ENCODE data around the gene ZNF735. TPM values are rescaled to one million over a fixed set of nuclear protein-coding genes. Genes with fewer than 3 reads are reported as not detected.

Gene ZNF735
- total and polyA plus RNA-seq, 7 experiments from 2014 or later = not detected

GRCh38 chr7:64182036-64182790 is 24.8 kb upstream of the ZNF735 start:
- Histone ChIP-seq H3K4me1 (ENCODE audit: control insufficient read depth in 2 of 2, insufficient read depth in 2 of 2, low read length in 2 of 2) (no peaks in the 10 kb centered on the region), H3K27me3 (ENCODE audit: control insufficient read depth in 2 of 2, insufficient read depth in 2 of 2, low read length in 2 of 2) (no peaks in the 10 kb centered on the region), H3K9me3 (ENCODE audit: control insufficient read depth in 2 of 3, low read length in 3 of 3) (peaks cover 0 to 2% (median 0%) of the 10 kb centered on the region in 3 experiments), H3K27ac (ENCODE audit: low read depth, low read length) (no peak overlapping the region), H3K4me3 (ENCODE audit: low read length) (no peak overlapping the region), H3K36me3 (ENCODE audit: control insufficient read depth in 2 of 3, insufficient read depth in 3 of 3, low read length in 3 of 3) (no peaks in the 10 kb centered on the region)
- Mint-ChIP-seq H3K27ac (no peak overlapping the region), H3K27me3 (peaks cover 0 to 17% (median 15%) of the 10 kb centered on the region in 5 donors), H3K4me1 (no peaks in the 10 kb centered on the region), H3K4me3 (no peak overlapping the region), H3K36me3 (peaks cover 0 to 8% (median 0%) of the 10 kb centered on the region in 5 donors), H3K9me3 (peaks cover 2 to 54% (median 11%) of the 10 kb centered on the region in 11 donors)
- DNase-seq = no peak
- ChIA-PET POLR2A (no interaction called here), CTCF (interaction anchor here (1.0 to 1.7 kb wide), 2 partner anchors 436 to 444 kb away, joined by 3 read pairs; no protein-coding TSS in a partner anchor)
- intact Hi-C loops (cut with micrococcal nuclease) = loop anchor here in 1 of 2 donors (10.0 kb wide), 1 partner anchor 443 kb away; no protein-coding TSS in a partner anchor
- no peak for ATAC-seq

- no peak overlapping the region for H3K4me3 ChIP-seq (ENCODE audit: low read length)
- peaks cover 0 to 6% (median 0%) of the 10 kb centered on the region in 3 experiments for H3K9me3 ChIP-seq (ENCODE audit: control insufficient read depth in 2 of 3, low read length in 3 of 3)
- no peaks in the 10 kb centered on the region for H3K27me3 ChIP-seq (ENCODE audit: control insufficient read depth in 2 of 2, insufficient read depth in 2 of 2, low read length in 2 of 2)
- ChIA-PET CTCF (interaction anchor here (1.0 kb wide), 1 partner anchor 443 kb away, joined by 3 read pairs; no protein-coding TSS in a partner anchor), POLR2A (no interaction called here)
- H3K27ac ChIP-seq (ENCODE audit: low read depth, low read length) = no peak overlapping the region
- Mint-ChIP-seq H3K4me3 (no peak overlapping the region), H3K27ac (no peak overlapping the region), H3K36me3 (peaks cover 0 to 8% (median 0%) of the 10 kb centered on the region in 5 donors), H3K4me1 (no peaks in the 10 kb centered on the region), H3K27me3 (peaks cover 0 to 17% (median 14%) of the 10 kb centered on the region in 5 donors), H3K9me3 (peaks cover 2 to 57% (median 11%) of the 10 kb centered on the region in 11 donors)
- peak; percentile 54 for ATAC-seq
- no peaks in the 10 kb centered on the region for H3K4me1 ChIP-seq (ENCODE audit: control insufficient read depth in 2 of 2, insufficient read depth in 2 of 2, low read length in 2 of 2)
- peak in 4 of 9 donors; percentile 4 to 45 (median 27) for DNase-seq
- intact Hi-C loops (cut with micrococcal nuclease) = loop anchor here in 1 of 2 donors (10.0 kb wide), 1 partner anchor 442 kb away; no protein-coding TSS in a partner anchor
- no peaks in the 10 kb centered on the region for H3K36me3 ChIP-seq (ENCODE audit: control insufficient read depth in 2 of 3, insufficient read depth in 3 of 3, low read length in 3 of 3)
Observed at GRCh38 chr7:64183126-64183742, 23.8 kb upstream of the ZNF735 start.

DNA sequence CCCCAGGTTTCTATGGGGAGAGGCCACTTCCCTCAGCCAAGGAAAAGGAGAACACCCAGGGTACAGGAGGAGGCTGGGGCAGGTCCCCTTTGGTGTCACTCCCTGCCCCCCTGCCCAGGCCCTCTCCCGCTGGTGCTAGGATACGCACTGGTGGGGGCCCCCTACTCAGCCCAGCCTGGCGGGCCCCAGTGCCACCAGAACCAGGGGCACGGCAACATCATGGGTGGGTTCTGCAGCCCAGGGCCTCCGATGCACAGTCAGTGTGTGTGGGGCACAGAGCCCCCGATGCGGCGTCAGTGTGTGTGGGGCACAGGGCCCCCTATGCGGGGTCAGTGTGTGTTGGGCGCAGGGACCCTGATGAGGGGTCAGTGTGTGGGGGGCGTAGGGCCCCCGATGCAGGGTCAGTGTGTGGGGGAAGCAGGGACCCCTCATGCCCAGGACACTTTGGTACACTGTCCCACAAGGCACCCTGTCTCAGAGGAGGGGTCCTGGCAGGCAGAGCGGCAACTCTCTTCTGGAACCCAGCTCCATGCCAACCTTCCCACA is 23.1 kb upstream of the ZNF735 start:
- no peak for ATAC-seq
- ChIA-PET CTCF (no interaction called here), POLR2A (no interaction called here)
- intact Hi-C loops (cut with micrococcal nuclease) = loop anchor here in 1 of 2 donors (10.0 kb wide), 1 partner anchor 441 kb away; no protein-coding TSS in a partner anchor
- no peak for DNase-seq
- H3K9me3 ChIP-seq (ENCODE audit: control insufficient read depth in 2 of 3, low read length in 3 of 3) = peaks cover 0 to 6% (median 0%) of the 10 kb centered on the region in 3 experiments
- peaks cover 0 to 8% (median 0%) of the 10 kb centered on the region in 5 donors for H3K36me3 Mint-ChIP-seq
- no peaks in the 10 kb centered on the region for H3K4me1 ChIP-seq (ENCODE audit: control insufficient read depth in 2 of 2, insufficient read depth in 2 of 2, low read length in 2 of 2)
- no peak overlapping the region for H3K27ac ChIP-seq (ENCODE audit: low read depth, low read length)
- H3K4me1 Mint-ChIP-seq = no peaks in the 10 kb centered on the region
- H3K27ac Mint-ChIP-seq = no peak overlapping the region
- H3K9me3 Mint-ChIP-seq = peaks cover 2 to 55% (median 12%) of the 10 kb centered on the region in 11 donors
- peaks cover 0 to 14% (median 10%) of the 10 kb centered on the region in 5 donors for H3K27me3 Mint-ChIP-seq
- H3K4me3 Mint-ChIP-seq = no peak overlapping the region
- no peak overlapping the region for H3K4me3 ChIP-seq (ENCODE audit: low read length)
- H3K36me3 ChIP-seq (ENCODE audit: control insufficient read depth in 2 of 3, insufficient read depth in 3 of 3, low read length in 3 of 3) = no peaks in the 10 kb centered on the region
- H3K27me3 ChIP-seq (ENCODE audit: control insufficient read depth in 2 of 2, insufficient read depth in 2 of 2, low read length in 2 of 2) = no peaks in the 10 kb centered on the region

GRCh38 chr7:64184376-64184775 is 22.6 kb upstream of the ZNF735 start:
- H3K4me1 ChIP-seq (ENCODE audit: control insufficient read depth in 2 of 2, insufficient read depth in 2 of 2, low read length in 2 of 2) = no peaks in the 10 kb centered on the region
- no peaks in the 10 kb centered on the region for H3K36me3 ChIP-seq (ENCODE audit: control insufficient read depth in 2 of 3, insufficient read depth in 3 of 3, low read length in 3 of 3)
- POLR2A ChIA-PET = no interaction called here
- Mint-ChIP-seq H3K27ac (no peak overlapping the region), H3K4me3 (no peak overlapping the region), H3K36me3 (peaks cover 0 to 8% (median 0%) of the 10 kb centered on the region in 5 donors), H3K4me1 (no peaks in the 10 kb centered on the region), H3K27me3 (peaks cover 0 to 14% (median 10%) of the 10 kb centered on the region in 5 donors), H3K9me3 (peaks cover 2 to 56% (median 17%) of the 10 kb centered on the region in 11 donors)
- no peak for ATAC-seq
- H3K9me3 ChIP-seq (ENCODE audit: control insufficient read depth in 2 of 3, low read length in 3 of 3) = peaks cover 0 to 6% (median 0%) of the 10 kb centered on the region in 3 experiments
- CTCF ChIA-PET = no interaction called here
- no peaks in the 10 kb centered on the region for H3K27me3 ChIP-seq (ENCODE audit: control insufficient read depth in 2 of 2, insufficient read depth in 2 of 2, low read length in 2 of 2)
- intact Hi-C loops (cut with micrococcal nuclease) = loop anchor here in 1 of 2 donors (10.0 kb wide), 1 partner anchor 440 kb away; no protein-coding TSS in a partner anchor
- H3K4me3 ChIP-seq (ENCODE audit: low read length) = no peak overlapping the region
- no peak for DNase-seq
- no peak overlapping the region for H3K27ac ChIP-seq (ENCODE audit: low read depth, low read length)

- POLR2A ChIA-PET = no interaction called here
- no peak overlapping the region for H3K4me3 Mint-ChIP-seq
- H3K27ac Mint-ChIP-seq = no peak overlapping the region
- DNase-seq (no peak), ATAC-seq (no peak)
- CTCF ChIA-PET = no interaction called here
- Histone ChIP-seq H3K4me1 (ENCODE audit: control insufficient read depth in 2 of 2, insufficient read depth in 2 of 2, low read length in 2 of 2) (no peaks in the 10 kb centered on the region), H3K27ac (ENCODE audit: low read depth, low read length) (no peak overlapping the region), H3K9me3 (ENCODE audit: control insufficient read depth in 2 of 3, low read length in 3 of 3) (peaks cover 0 to 6% (median 0%) of the 10 kb centered on the region in 3 experiments), H3K27me3 (ENCODE audit: control insufficient read depth in 2 of 2, insufficient read depth in 2 of 2, low read length in 2 of 2) (no peaks in the 10 kb centered on the region), H3K4me3 (ENCODE audit: low read length) (no peak overlapping the region), H3K36me3 (ENCODE audit: control insufficient read depth in 2 of 3, insufficient read depth in 3 of 3, low read length in 3 of 3) (no peaks in the 10 kb centered on the region)
- H3K9me3 Mint-ChIP-seq = peaks cover 0 to 48% (median 10%) of the 10 kb centered on the region in 11 donors
- no peaks in the 10 kb centered on the region for H3K4me1 Mint-ChIP-seq
- H3K27me3 Mint-ChIP-seq = no peaks in the 10 kb centered on the region
- intact Hi-C loops (cut with micrococcal nuclease) = loop anchor here in 1 of 2 donors (10.0 kb wide), 1 partner anchor 437 kb away; no protein-coding TSS in a partner anchor
- H3K36me3 Mint-ChIP-seq = no peaks in the 10 kb centered on the region
Observed at GRCh38 chr7:64187408-64187807, 19.6 kb upstream of the ZNF735 start.

GRCh38 chr7:64192148-64192704 is 14.8 kb upstream of the ZNF735 start:
- Mint-ChIP-seq H3K27ac (no peak overlapping the region), H3K4me3 (no peak overlapping the region), H3K36me3 (no peaks in the 10 kb centered on the region), H3K4me1 (no peaks in the 10 kb centered on the region), H3K9me3 (peaks cover 0 to 55% (median 17%) of the 10 kb centered on the region in 11 donors), H3K27me3 (no peaks in the 10 kb centered on the region)
- intact Hi-C loops (cut with micrococcal nuclease) = no loop called here
- peaks cover 0 to 14% (median 0%) of the 10 kb centered on the region in 3 experiments for H3K9me3 ChIP-seq (ENCODE audit: control insufficient read depth in 2 of 3, low read length in 3 of 3)
- ATAC-seq (no peak), DNase-seq (no peak)
- no peak overlapping the region for H3K4me3 ChIP-seq (ENCODE audit: low read length)
- ChIA-PET POLR2A (no interaction called here), CTCF (no interaction called here)
- no peak overlapping the region for H3K27ac ChIP-seq (ENCODE audit: low read depth, low read length)
- H3K27me3 ChIP-seq (ENCODE audit: control insufficient read depth in 2 of 2, insufficient read depth in 2 of 2, low read length in 2 of 2) = no peaks in the 10 kb centered on the region
- H3K36me3 ChIP-seq (ENCODE audit: control insufficient read depth in 2 of 3, insufficient read depth in 3 of 3, low read length in 3 of 3) = no peaks in the 10 kb centered on the region
- no peaks in the 10 kb centered on the region for H3K4me1 ChIP-seq (ENCODE audit: control insufficient read depth in 2 of 2, insufficient read depth in 2 of 2, low read length in 2 of 2)

All from naive thymus-derived CD4-positive, alpha-beta T cell (primary cell).